ENCODE measurements around the gene TBCCD1.

The TBCCD1 gene

GRCh38 chr3:186538779-186539178 is 28.4 kb downstream of the TBCCD1 start:
- Histone ChIP-seq H3K4ac (ENCODE audit: low read depth in 1 of 2, low read length in 2 of 2) (no peak overlapping the region), H4K91ac (ENCODE audit: low read length) (no peak overlapping the region), H3K4me3 (ENCODE audit: insufficient read depth in 1 of 2, low read depth in 1 of 2, low read length in 2 of 2) (no peak overlapping the region), H3K4me1 (ENCODE audit: control insufficient read depth, insufficient read depth, low read depth, low read length) (no peaks in the 10 kb centered on the region), H4K8ac (ENCODE audit: low read length) (no peak overlapping the region), H3K27me3 (ENCODE audit: control insufficient read depth in 1 of 2, insufficient read depth in 1 of 2, low read length in 2 of 2) (no peaks in the 10 kb centered on the region), H2BK12ac (ENCODE audit: low read length in 2 of 2) (no peak overlapping the region), H2BK15ac (ENCODE audit: low read depth, poor library complexity, severe bottlenecking) (no peak overlapping the region), H3K14ac (ENCODE audit: low read length in 2 of 2) (no peak overlapping the region), H2AFZ (ENCODE audit: low read depth, low read length) (no peak overlapping the region), H2BK5ac (ENCODE audit: low read depth, low read length, poor library complexity, severe bottlenecking) (no peak overlapping the region), H2AK5ac (ENCODE audit: low read length, severe bottlenecking) (no peak overlapping the region), H3K4me2 (ENCODE audit: low read length, poor library complexity, severe bottlenecking) (no peak overlapping the region), H3K79me1 (replicated peaks; ENCODE audit: low read length, poor library complexity, severe bottlenecking) (no peaks in the 10 kb centered on the region), H3K18ac (ENCODE audit: low read depth in 1 of 2, low read length in 2 of 2) (no peak overlapping the region), H3K9ac (ENCODE audit: low read length) (no peak overlapping the region), H3K9me3 (ENCODE audit: control insufficient read depth, low read length) (no peaks in the 10 kb centered on the region), H3K36me3 (ENCODE audit: control insufficient read depth in 1 of 2, insufficient read depth in 2 of 2, low read depth in 1 of 2, low read length in 2 of 2) (peaks cover 4 to 13% of the 10 kb centered on the region in 2 experiments), H3K27ac (ENCODE audit: low read length, poor library complexity, severe bottlenecking) (no peak overlapping the region), H2BK120ac (ENCODE audit: low read depth, low read length) (no peak overlapping the region), H3K23ac (ENCODE audit: low read length in 2 of 2) (no peak overlapping the region)
- DNase-seq, result no peak
- over 99% methylated on average over 3 of the region's 3 CpGs for WGBS

GRCh38 chr3:186536883-186537844 is 30.0 kb downstream of the TBCCD1 start:
- Histone ChIP-seq H3K4ac (ENCODE audit: low read depth in 1 of 2, low read length in 2 of 2) (no peak overlapping the region), H3K36me3 (ENCODE audit: control insufficient read depth in 1 of 2, insufficient read depth in 2 of 2, low read depth in 1 of 2, low read length in 2 of 2) (peaks cover 4 to 13% of the 10 kb centered on the region in 2 experiments), H3K4me1 (ENCODE audit: control insufficient read depth, insufficient read depth, low read depth, low read length) (peaks cover 5% of the 10 kb centered on the region), H2AFZ (ENCODE audit: low read depth, low read length) (no peak overlapping the region), H3K27me3 (ENCODE audit: control insufficient read depth in 1 of 2, insufficient read depth in 1 of 2, low read length in 2 of 2) (no peaks in the 10 kb centered on the region), H3K4me3 (ENCODE audit: insufficient read depth in 1 of 2, low read depth in 1 of 2, low read length in 2 of 2) (no peak overlapping the region), H4K8ac (ENCODE audit: low read length) (no peak overlapping the region), H2AK5ac (ENCODE audit: low read length, severe bottlenecking) (no peak overlapping the region), H3K9me3 (ENCODE audit: control insufficient read depth, low read length) (no peaks in the 10 kb centered on the region), H4K91ac (ENCODE audit: low read length) (no peak overlapping the region), H3K9ac (ENCODE audit: low read length) (no peak overlapping the region), H2BK5ac (ENCODE audit: low read depth, low read length, poor library complexity, severe bottlenecking) (no peak overlapping the region), H2BK15ac (ENCODE audit: low read depth, poor library complexity, severe bottlenecking) (no peak overlapping the region), H2BK12ac (ENCODE audit: low read length in 2 of 2) (no peak overlapping the region), H3K27ac (ENCODE audit: low read length, poor library complexity, severe bottlenecking) (no peak overlapping the region), H3K18ac (ENCODE audit: low read depth in 1 of 2, low read length in 2 of 2) (no peak overlapping the region), H3K14ac (ENCODE audit: low read length in 2 of 2) (no peak overlapping the region), H3K4me2 (ENCODE audit: low read length, poor library complexity, severe bottlenecking) (no peak overlapping the region), H3K79me1 (replicated peaks; ENCODE audit: low read length, poor library complexity, severe bottlenecking) (no peaks in the 10 kb centered on the region), H3K23ac (ENCODE audit: low read length in 2 of 2) (no peak overlapping the region), H2BK120ac (ENCODE audit: low read depth, low read length) (no peak overlapping the region)
- peak; percentile 3 for DNase-seq

GRCh38 chr3:186534113-186534669 is 32.9 kb downstream of the TBCCD1 start:
- H4K8ac ChIP-seq (ENCODE audit: low read length), result no peak overlapping the region
- H2BK120ac ChIP-seq (ENCODE audit: low read depth, low read length), result no peak overlapping the region
- no peak overlapping the region for H2AK5ac ChIP-seq (ENCODE audit: low read length, severe bottlenecking)
- H3K14ac ChIP-seq (ENCODE audit: low read length in 2 of 2), result no peak overlapping the region
- H4K91ac ChIP-seq (ENCODE audit: low read length), result no peak overlapping the region
- WGBS, result 97% methylated on average over 5 of the region's 6 CpGs
- no peak overlapping the region for H3K4me2 ChIP-seq (ENCODE audit: low read length, poor library complexity, severe bottlenecking)
- H2BK5ac ChIP-seq (ENCODE audit: low read depth, low read length, poor library complexity, severe bottlenecking), result no peak overlapping the region
- H3K9ac ChIP-seq (ENCODE audit: low read length), result no peak overlapping the region
- no peak overlapping the region for H2BK15ac ChIP-seq (ENCODE audit: low read depth, poor library complexity, severe bottlenecking)
- no peaks in the 10 kb centered on the region for H3K79me1 ChIP-seq (replicated peaks; ENCODE audit: low read length, poor library complexity, severe bottlenecking)
- H3K4me1 ChIP-seq (ENCODE audit: control insufficient read depth, insufficient read depth, low read depth, low read length), result peaks cover 5% of the 10 kb centered on the region
- peaks cover 4 to 12% of the 10 kb centered on the region in 2 experiments for H3K36me3 ChIP-seq (ENCODE audit: control insufficient read depth in 1 of 2, insufficient read depth in 2 of 2, low read depth in 1 of 2, low read length in 2 of 2)
- no peak overlapping the region for H3K23ac ChIP-seq (ENCODE audit: low read length in 2 of 2)
- no peak overlapping the region for H2AFZ ChIP-seq (ENCODE audit: low read depth, low read length)
- H2BK12ac ChIP-seq (ENCODE audit: low read length in 2 of 2), result no peak overlapping the region
- no peak overlapping the region for H3K27ac ChIP-seq (ENCODE audit: low read length, poor library complexity, severe bottlenecking)
- H3K27me3 ChIP-seq (ENCODE audit: control insufficient read depth in 1 of 2, insufficient read depth in 1 of 2, low read length in 2 of 2), result no peaks in the 10 kb centered on the region
- no peak overlapping the region for H3K18ac ChIP-seq (ENCODE audit: low read depth in 1 of 2, low read length in 2 of 2)
- DNase-seq, result no peak
- H3K4me3 ChIP-seq (ENCODE audit: insufficient read depth in 1 of 2, low read depth in 1 of 2, low read length in 2 of 2), result no peak overlapping the region
- no peak overlapping the region for H3K4ac ChIP-seq (ENCODE audit: low read depth in 1 of 2, low read length in 2 of 2)
- no peaks in the 10 kb centered on the region for H3K9me3 ChIP-seq (ENCODE audit: control insufficient read depth, low read length)

GRCh38 chr3:186532598-186533072 is 34.5 kb downstream of the TBCCD1 start:
- Histone ChIP-seq H3K79me1 (replicated peaks; ENCODE audit: low read length, poor library complexity, severe bottlenecking) (no peaks in the 10 kb centered on the region), H3K14ac (ENCODE audit: low read length in 2 of 2) (peak overlapping the region in 1 of 2 experiments; percentile 51), H2BK5ac (ENCODE audit: low read depth, low read length, poor library complexity, severe bottlenecking) (no peak overlapping the region), H3K9me3 (ENCODE audit: control insufficient read depth, low read length) (no peaks in the 10 kb centered on the region), H3K27me3 (ENCODE audit: control insufficient read depth in 1 of 2, insufficient read depth in 1 of 2, low read length in 2 of 2) (no peaks in the 10 kb centered on the region), H3K4me1 (ENCODE audit: control insufficient read depth, insufficient read depth, low read depth, low read length) (peaks cover 5% of the 10 kb centered on the region), H3K9ac (ENCODE audit: low read length) (no peak overlapping the region), H2BK120ac (ENCODE audit: low read depth, low read length) (no peak overlapping the region), H3K18ac (ENCODE audit: low read depth in 1 of 2, low read length in 2 of 2) (no peak overlapping the region), H4K8ac (ENCODE audit: low read length) (no peak overlapping the region), H3K23ac (ENCODE audit: low read length in 2 of 2) (no peak overlapping the region), H3K27ac (ENCODE audit: low read length, poor library complexity, severe bottlenecking) (no peak overlapping the region), H3K4ac (ENCODE audit: low read depth in 1 of 2, low read length in 2 of 2) (no peak overlapping the region), H2BK15ac (ENCODE audit: low read depth, poor library complexity, severe bottlenecking) (no peak overlapping the region), H2BK12ac (ENCODE audit: low read length in 2 of 2) (peak overlapping the region in 1 of 2 experiments; percentile 50), H3K4me3 (ENCODE audit: insufficient read depth in 1 of 2, low read depth in 1 of 2, low read length in 2 of 2) (no peak overlapping the region), H2AFZ (ENCODE audit: low read depth, low read length) (no peak overlapping the region), H3K36me3 (ENCODE audit: control insufficient read depth in 1 of 2, insufficient read depth in 2 of 2, low read depth in 1 of 2, low read length in 2 of 2) (no peaks in the 10 kb centered on the region), H4K91ac (ENCODE audit: low read length) (no peak overlapping the region), H2AK5ac (ENCODE audit: low read length, severe bottlenecking) (no peak overlapping the region), H3K4me2 (ENCODE audit: low read length, poor library complexity, severe bottlenecking) (no peak overlapping the region)
- 0% methylated on average over 1 of the region's 1 CpG for WGBS
- DNase-seq, result no peak
